Fibroblast of pulmonary artery (primary cell): ENCODE data around the gene TEX10.

ENCODE experiments used
- DNase-seq: peaks from one replicate; pipeline ENCODE4 v3.0.0-alpha.2; 2010; ENCODE audit warnings: low read depth
- H3K4me3 ChIP-seq: replicated peaks from 2 replicates; pipeline ENCODE4 v1.5.1; 2011; ENCODE audit warnings: low read depth, mild to moderate bottlenecking, control low read depth, low read length, moderate library complexity
- CTCF ChIP-seq: IDR thresholded peaks from 2 replicates; pipeline ENCODE4 v1.5.1; 2011; ENCODE audit warnings: mild to moderate bottlenecking, control low read depth, low read length, inconsistent platforms; ENCODE audit errors: missing control alignments

The TEX10 gene

GRCh38 chr9:100379862-100380261, 27.1 kb upstream of the TEX10 start:
- no peak overlapping the region for H3K4me3 ChIP-seq
- DNase-seq, result peak; percentile 75
- no peak for TF ChIP-seq CTCF

- DNase-seq, result no peak
- TF ChIP-seq CTCF, result no peak
- no peak overlapping the region for H3K4me3 ChIP-seq
Observed at GRCh38 chr9:100377015-100377414, 24.3 kb upstream of the TEX10 start.

GRCh38 chr9:100375658-100376057, 22.9 kb upstream of the TEX10 start:
- no peak overlapping the region for H3K4me3 ChIP-seq
- no peak for TF ChIP-seq CTCF

GRCh38 chr9:100372648-100373047, 19.9 kb upstream of the TEX10 start:
- DNase-seq, result no peak
- H3K4me3 ChIP-seq, result no peak overlapping the region
- no peak for TF ChIP-seq CTCF

More at GRCh38 chr9:100375658-100376057, 22.9 kb upstream of the TEX10 start:
- no peak for DNase-seq

GRCh38 chr9:100370064-100370723, 17.5 kb upstream of the TEX10 start:
- no peak for TF ChIP-seq CTCF
- DNase-seq, result no peak
- no peak overlapping the region for H3K4me3 ChIP-seq

- no peak for TF ChIP-seq CTCF
- H3K4me3 ChIP-seq, result no peak overlapping the region
- DNase-seq, result no peak
Observed at GRCh38 chr9:100368672-100369071, 15.9 kb upstream of the TEX10 start.

GRCh38 chr9:100366121-100366520, 13.4 kb upstream of the TEX10 start:
- TF ChIP-seq CTCF, result no peak
- no peak overlapping the region for H3K4me3 ChIP-seq
- DNase-seq, result no peak
